K562 (cell line): ENCODE results near the gene CDC27. TPM values are rescaled to one million over a fixed set of nuclear protein-coding genes. Genes with fewer than 3 reads are reported as not detected.

Experiments
- CTCFL ChIP-seq: IDR thresholded peaks from 2 replicates; pipeline ENCODE4 v1.6.1; 2011; ENCODE audit warnings: borderline replicate concordance, low read depth, mild to moderate bottlenecking, moderate library complexity, low read length; ENCODE audit not compliant: insufficient read depth, poor library complexity, severe bottlenecking
- EP300 ChIP-seq: IDR thresholded peaks from 2 replicates; pipeline ENCODE4 v1.6.1; 2012; ENCODE audit warnings: low read length, improper control_type of control experiment
- ESRRB ChIP-seq: fragments of 250-450 bp; sonication (Bioruptor Pico); IDR thresholded peaks from 2 replicates; pipeline ENCODE4 v1.5.0; 2020; ENCODE audit warnings: mild to moderate bottlenecking, moderate library complexity, borderline replicate concordance
- GMEB1 ChIP-seq: fragments of 250-450 bp; sonication (Bioruptor Pico); IDR thresholded peaks from 2 replicates; pipeline ENCODE4 v1.4.0; 2020; ENCODE audit warnings: mild to moderate bottlenecking
- MBD1 ChIP-seq: fragments of 250-450 bp; sonication (Bioruptor Pico); IDR thresholded peaks from 2 replicates; pipeline ENCODE4 v1.8.0; 2022; ENCODE audit warnings: inconsistent platforms
- MTF1 ChIP-seq: fragments of 250-450 bp; sonication (Bioruptor Pico); IDR thresholded peaks from 2 replicates; pipeline ENCODE4 v1.9.0; 2021; ENCODE audit warnings: moderate library complexity, mild to moderate bottlenecking, inconsistent platforms, borderline replicate concordance
- PHF20 ChIP-seq: fragments of 450-650 bp; IDR thresholded peaks from 2 replicates; pipeline ENCODE4 v1.6.1; 2018; ENCODE audit not compliant: partially characterized antibody
- POLR3A ChIP-seq: IDR thresholded peaks from 2 replicates; pipeline ENCODE4 v1.6.1; 2011; ENCODE audit warnings: borderline replicate concordance, mild to moderate bottlenecking, moderate library complexity; ENCODE audit not compliant: insufficient read length, insufficient read depth; ENCODE audit errors: extremely low read depth
- SMAD3 ChIP-seq: fragments of 450-650 bp; formaldehyde crosslinking; conservative IDR thresholded peaks from 2 replicates; pipeline ENCODE4 v1.4.0; 2020; ENCODE audit warnings: mild to moderate bottlenecking
- SMARCE1 ChIP-seq: fragments of 450-650 bp; IDR thresholded peaks from 2 replicates; pipeline ENCODE4 v1.7.1; 2016; ENCODE audit warnings: mild to moderate bottlenecking
- TCF3 ChIP-seq: sonication (generic); formaldehyde crosslinking; IDR thresholded peaks from 2 replicates; pipeline ENCODE4 v1.4.0; 2020; ENCODE audit warnings: mild to moderate bottlenecking, missing genetic modification reagents
- ZBTB2 ChIP-seq: fragments of 450-650 bp; IDR thresholded peaks from 2 replicates; pipeline ENCODE4 v1.6.1; 2016; ENCODE audit warnings: antibody characterized with exemption
- ZKSCAN1 ChIP-seq: fragments of 150-350 bp; IDR thresholded peaks from 2 replicates; pipeline ENCODE4 v1.6.1; 2016; ENCODE audit warnings: low read depth, low read length
- ZNF146 ChIP-seq: IDR thresholded peaks from one replicate; pipeline ENCODE4 v1.6.1; 2018; ENCODE audit warnings: missing compliant biosample characterization; ENCODE audit not compliant: unreplicated experiment
- ZNF174 ChIP-seq: fragments of 250-450 bp; sonication (Bioruptor Pico); IDR thresholded peaks from 2 replicates; pipeline ENCODE4 v1.4.0; 2020; ENCODE audit warnings: mild to moderate bottlenecking
- ZNF282 ChIP-seq: sonication (generic); formaldehyde crosslinking; IDR thresholded peaks from 2 replicates; pipeline ENCODE4 v1.8.1; 2023; ENCODE audit warnings: missing genetic modification reagents
- ZNF584 ChIP-seq: fragments of 200-800 bp; sonication (Bioruptor generic); IDR thresholded peaks from 2 replicates; pipeline ENCODE4 v1.6.1; 2016; ENCODE audit warnings: low read depth, mild to moderate bottlenecking, missing genetic modification characterization, missing compliant biosample characterization
- ZNF592 ChIP-seq: fragments of 450-650 bp; IDR thresholded peaks from 2 replicates; pipeline ENCODE4 v1.6.1; 2017; ENCODE audit warnings: antibody characterized with exemption, mild to moderate bottlenecking
- polyA plus RNA-seq, 8 experiments: library from polyadenylated mRNA; depleted of rRNA in 4 of 8; stranded (reverse) in 5 of 8; unstranded in 3 of 8; fragments of >200 nt; fragmentation: Nextera tagmentation in 2 of 8; fragmentation: Illumina TruSeq in 1 of 8; extraction: Ambion mirVana in 2 of 8; extraction: Trizol in 1 of 8; gene quantifications; 2 replicates each; pipeline versions ENCODE4 v1.2.1 to v1.2.3, GENCODE V29; 2011 to 2014; ENCODE audit warnings: inconsistent platforms in 1 of 8, missing spikeins in 1 of 8
- total RNA-seq, 7 experiments: library from RNA; depleted of rRNA in 6 of 7; stranded (reverse); fragments of >200 nt in 6 of 7; fragmentation: Illumina TruSeq in 2 of 7; extraction: Trizol in 2 of 7; gene quantifications; 2 replicates each; pipeline versions ENCODE4 v1.2.1 to v1.2.3, GENCODE V29; 2011 to 2021; ENCODE audit warnings: low replicate concordance in 1 of 7

CDC27 gene
- total and polyA plus RNA-seq, 9 of the 15 experiments (the other 6 are each of a cell fraction or from before 2014, with no cell fraction given), result 28.6 to 155 (median 94.1) TPM

GRCh38 chr17:47210105-47210504 is 21.0 kb upstream of the CDC27 start (continued):
- TF ChIP-seq ZKSCAN1 (no peak), ZNF174 (CRISPR knock-in tag) (no peak), ZNF584 (CRISPR knock-in tag) (no peak), POLR3A (no peak), ESRRB (CRISPR knock-in tag) (no peak), EP300 (no peak), GMEB1 (CRISPR knock-in tag) (no peak), SMAD3 (CRISPR knock-in tag) (no peak), PHF20 (no peak), TCF3 (CRISPR knock-in tag) (no peak), CTCFL (no peak), ZNF146 (CRISPR knock-in tag) (no peak), ZBTB2 (no peak), MTF1 (no peak), SMARCE1 (peak; percentile 22; the same call in 1 of the 2 replicates), ZNF592 (peak; percentile 14), ZNF282 (CRISPR knock-in tag) (no peak), MBD1 (CRISPR knock-in tag) (no peak)
